GM12873 (cell line): ENCODE measurements around the gene SPATA33.

Source experiments
- CTCF ChIP-seq: IDR thresholded peaks from 2 replicates; pipeline ENCODE4 v1.5.1; 2012; ENCODE audit warnings: low read depth, mild to moderate bottlenecking, moderate library complexity, low read length, control low read depth; ENCODE audit not compliant: insufficient read depth; ENCODE audit errors: missing control alignments

Gene SPATA33

GRCh38 chr16:89615176-89615575 is 42.5 kb upstream of the SPATA33 start:
- no peak for TF ChIP-seq CTCF

GRCh38 chr16:89615596-89616090 is 42.0 kb upstream of the SPATA33 start:
- TF ChIP-seq CTCF: peak; percentile 65

GRCh38 chr16:89616623-89617022 is 41.0 kb upstream of the SPATA33 start:
- no peak for TF ChIP-seq CTCF

GRCh38 chr16:89617036-89617435 is 40.6 kb upstream of the SPATA33 start:
- no peak for TF ChIP-seq CTCF

GRCh38 chr16:89618109-89618998 is 39.3 kb upstream of the SPATA33 start:
- no peak for TF ChIP-seq CTCF

GRCh38 chr16:89619840-89620239 is 37.8 kb upstream of the SPATA33 start:
- no peak for TF ChIP-seq CTCF

GRCh38 chr16:89620406-89620841 is 37.2 kb upstream of the SPATA33 start:
- no peak for TF ChIP-seq CTCF
